Glutamatergic neuron (in vitro differentiated cells): ENCODE measurements around the gene TBC1D24. TPM values are rescaled to one million over a fixed set of nuclear protein-coding genes. Genes with fewer than 3 reads are reported as not detected.

Experiments used
- DNase-seq: peaks from one replicate; pipeline ENCODE4 v3.0.0; 2022
- H3K27ac Mint-ChIP-seq: one replicate; pipeline ENCODE4 v1.8.0; 2020; ENCODE audit warnings: mild to moderate bottlenecking, mixed read lengths, inconsistent platforms; ENCODE audit not compliant: unreplicated experiment
- H3K27me3 Mint-ChIP-seq: one replicate; pipeline ENCODE4 v1.8.0; 2020; ENCODE audit warnings: mild to moderate bottlenecking, moderate library complexity, mixed read lengths, inconsistent platforms; ENCODE audit not compliant: unreplicated experiment
- H3K36me3 Mint-ChIP-seq: one replicate; pipeline ENCODE4 v1.8.0; 2020; ENCODE audit warnings: mild to moderate bottlenecking, mixed read lengths, inconsistent platforms; ENCODE audit not compliant: unreplicated experiment
- H3K4me1 Mint-ChIP-seq: one replicate; pipeline ENCODE4 v1.8.0; 2020; ENCODE audit warnings: mild to moderate bottlenecking, low read depth, mixed read lengths, inconsistent platforms; ENCODE audit not compliant: unreplicated experiment
- H3K4me3 Mint-ChIP-seq: one replicate; pipeline ENCODE4 v1.8.0; 2020; ENCODE audit warnings: mild to moderate bottlenecking, mixed read lengths, inconsistent platforms; ENCODE audit not compliant: unreplicated experiment
- H3K9me3 Mint-ChIP-seq: one replicate; pipeline ENCODE4 v1.8.0; 2020; ENCODE audit warnings: mild to moderate bottlenecking, moderate library complexity, mixed read lengths, inconsistent platforms; ENCODE audit not compliant: unreplicated experiment
- total RNA-seq: library from RNA; stranded (reverse); fragmentation: NEBNext Ultra II Directional; extraction: Animal tissue kit (Norgen Biotek cat#: 25700); gene quantifications from one replicate; pipeline ENCODE4 v1.2.1, GENCODE V29; 2021; ENCODE audit not compliant: unreplicated experiment
- TF ChIP-seq, protein P1 (sequence below): fragments of 200-600 bp; sonication (generic); IDR thresholded peaks from one replicate; pipeline ENCODE4 v1.5.0; 2021; ENCODE audit not compliant: partially characterized antibody, unreplicated experiment

TBC1D24 gene
- total RNA-seq, 1 donor from 2014 or later, result 58.4 TPM

DNA sequence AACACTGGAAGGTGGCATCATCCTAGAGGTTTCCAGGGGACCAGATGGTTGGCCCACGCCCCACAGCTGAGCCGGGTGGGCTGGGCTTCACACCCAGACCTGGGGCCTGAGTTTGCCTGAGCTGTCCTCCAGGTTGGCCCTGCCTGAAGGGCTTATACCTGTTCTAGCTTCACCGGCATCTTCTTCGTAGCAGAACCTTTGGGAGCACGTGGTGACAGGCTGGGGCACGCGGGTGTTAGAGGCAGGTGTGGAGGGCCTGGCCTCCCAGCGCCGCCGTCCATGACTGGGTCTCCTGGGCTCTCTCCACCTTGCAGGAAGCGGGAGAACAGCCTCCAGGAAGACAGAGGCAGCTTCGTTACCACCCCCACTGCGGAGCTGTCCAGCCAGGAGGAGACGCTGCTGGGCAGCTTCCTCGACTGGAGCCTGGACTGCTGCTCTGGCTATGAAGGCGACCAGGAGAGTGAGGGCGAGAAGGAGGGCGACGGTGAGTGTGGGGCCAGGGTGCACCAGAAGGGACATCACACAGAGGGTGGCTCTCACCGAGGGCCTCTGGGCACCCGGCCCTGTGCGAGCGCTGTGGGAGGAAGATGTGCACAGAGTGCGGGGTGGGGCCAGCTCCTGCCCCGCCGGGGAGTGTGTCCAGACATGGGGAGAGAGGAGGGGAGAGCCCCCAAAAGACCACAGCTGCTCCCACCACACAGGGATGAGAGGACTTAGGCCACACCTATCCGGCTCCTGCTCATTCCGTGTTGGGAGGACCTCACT lies 19.7 kb upstream of the TBC1D24 start:
- DNase-seq, result no peak
- Mint-ChIP-seq H3K4me3 (no peak overlapping the region), H3K9me3 (peaks cover 8% of the 10 kb centered on the region), H3K4me1 (peaks cover 12% of the 10 kb centered on the region), H3K27ac (no peak overlapping the region), H3K36me3 (peaks cover 4% of the 10 kb centered on the region), H3K27me3 (peaks cover 19% of the 10 kb centered on the region)
- TF ChIP-seq, protein P1, sequence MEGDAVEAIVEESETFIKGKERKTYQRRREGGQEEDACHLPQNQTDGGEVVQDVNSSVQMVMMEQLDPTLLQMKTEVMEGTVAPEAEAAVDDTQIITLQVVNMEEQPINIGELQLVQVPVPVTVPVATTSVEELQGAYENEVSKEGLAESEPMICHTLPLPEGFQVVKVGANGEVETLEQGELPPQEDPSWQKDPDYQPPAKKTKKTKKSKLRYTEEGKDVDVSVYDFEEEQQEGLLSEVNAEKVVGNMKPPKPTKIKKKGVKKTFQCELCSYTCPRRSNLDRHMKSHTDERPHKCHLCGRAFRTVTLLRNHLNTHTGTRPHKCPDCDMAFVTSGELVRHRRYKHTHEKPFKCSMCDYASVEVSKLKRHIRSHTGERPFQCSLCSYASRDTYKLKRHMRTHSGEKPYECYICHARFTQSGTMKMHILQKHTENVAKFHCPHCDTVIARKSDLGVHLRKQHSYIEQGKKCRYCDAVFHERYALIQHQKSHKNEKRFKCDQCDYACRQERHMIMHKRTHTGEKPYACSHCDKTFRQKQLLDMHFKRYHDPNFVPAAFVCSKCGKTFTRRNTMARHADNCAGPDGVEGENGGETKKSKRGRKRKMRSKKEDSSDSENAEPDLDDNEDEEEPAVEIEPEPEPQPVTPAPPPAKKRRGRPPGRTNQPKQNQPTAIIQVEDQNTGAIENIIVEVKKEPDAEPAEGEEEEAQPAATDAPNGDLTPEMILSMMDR, result no peak

DNA sequence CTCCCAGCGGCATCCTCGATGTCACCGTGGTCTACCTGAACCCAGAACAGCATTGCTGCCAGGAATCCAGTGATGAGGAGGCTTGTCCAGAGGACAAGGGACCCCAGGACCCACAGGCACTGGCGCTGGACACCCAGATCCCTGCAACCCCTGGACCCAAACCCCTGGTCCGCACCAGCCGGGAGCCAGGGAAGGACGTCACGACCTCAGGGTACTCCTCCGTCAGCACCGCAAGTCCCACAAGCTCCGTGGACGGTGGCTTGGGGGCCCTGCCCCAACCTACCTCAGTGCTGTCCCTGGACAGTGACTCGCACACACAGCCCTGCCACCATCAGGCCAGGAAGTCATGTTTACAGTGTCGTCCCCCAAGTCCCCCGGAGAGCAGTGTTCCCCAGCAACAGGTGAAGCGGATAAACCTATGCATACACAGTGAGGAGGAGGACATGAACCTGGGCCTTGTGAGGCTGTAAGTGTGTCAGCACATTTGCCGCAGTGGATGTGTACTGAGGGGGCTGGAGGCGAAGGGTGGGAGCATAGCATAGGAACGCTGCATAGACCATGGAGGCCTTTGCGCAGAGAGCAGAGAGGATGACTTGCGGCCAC lies 18.3 kb upstream of the TBC1D24 start:
- Mint-ChIP-seq H3K36me3 (peaks cover 4% of the 10 kb centered on the region), H3K4me3 (no peak overlapping the region), H3K9me3 (peaks cover 8% of the 10 kb centered on the region), H3K27me3 (peaks cover 19% of the 10 kb centered on the region), H3K27ac (peak overlapping the region; percentile 48), H3K4me1 (peaks cover 9% of the 10 kb centered on the region)
- TF ChIP-seq, protein P1, result no peak
- DNase-seq, result no peak

DNA sequence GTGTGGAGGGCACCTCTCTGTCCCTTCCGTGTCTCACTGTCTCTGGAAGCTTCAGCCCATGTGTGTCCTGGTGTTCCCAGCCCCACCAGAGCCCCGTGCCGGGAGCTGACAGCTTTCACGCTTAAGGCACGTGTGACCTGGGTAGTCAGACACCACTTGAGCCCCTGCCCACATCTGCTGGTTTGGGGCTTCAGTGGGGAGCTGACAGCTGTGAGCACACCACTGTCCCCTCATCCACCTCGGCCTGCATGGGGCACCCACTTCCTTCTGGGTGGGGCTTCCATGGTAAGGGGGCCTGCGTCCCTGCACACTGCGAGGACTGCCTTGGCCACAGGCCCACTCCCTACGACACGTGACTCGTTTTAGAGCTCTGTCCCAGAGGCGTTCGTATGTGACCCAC lies 17.7 kb upstream of the TBC1D24 start:
- Mint-ChIP-seq H3K4me1 (peaks cover 7% of the 10 kb centered on the region), H3K27ac (peak overlapping the region; percentile 87), H3K9me3 (peaks cover 8% of the 10 kb centered on the region), H3K36me3 (peaks cover 4% of the 10 kb centered on the region), H3K27me3 (peaks cover 18% of the 10 kb centered on the region), H3K4me3 (no peak overlapping the region)
- no peak for DNase-seq
- TF ChIP-seq, protein P1, result no peak

DNA sequence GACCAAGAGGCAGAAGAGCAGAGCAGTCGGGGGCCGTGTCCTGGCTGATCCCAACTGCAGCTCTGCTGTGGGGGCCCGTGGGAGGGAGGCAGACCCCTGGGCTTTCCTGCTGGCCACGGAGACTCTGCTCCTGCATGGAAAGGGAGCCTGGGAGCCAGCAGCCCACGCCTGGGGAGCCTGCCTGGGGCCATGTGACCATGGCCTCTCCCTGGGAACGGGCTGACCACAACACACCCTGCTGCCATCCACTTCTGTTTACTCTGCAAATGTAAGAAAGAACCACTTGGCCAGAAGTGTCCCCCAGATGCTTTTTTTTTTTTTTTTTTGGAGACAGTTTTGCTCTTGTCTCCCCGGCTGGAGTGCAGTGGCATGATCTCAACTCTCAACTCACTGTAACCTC lies 17.0 kb upstream of the TBC1D24 start:
- no peak for DNase-seq
- Mint-ChIP-seq H3K36me3 (no peaks in the 10 kb centered on the region), H3K27ac (peak overlapping the region; percentile 87), H3K4me3 (no peak overlapping the region), H3K4me1 (peaks cover 6% of the 10 kb centered on the region), H3K27me3 (peaks cover 14% of the 10 kb centered on the region), H3K9me3 (peaks cover 6% of the 10 kb centered on the region)
- TF ChIP-seq, protein P1, result no peak
